Measurements from ENCODE around the gene BRI3BP.
"Not testable (repeated sequence)": the region's sequence is repeated elsewhere in the genome, so short reads cannot be mapped to it uniquely, and the experiment has no call there.

Gene BRI3BP

GRCh38 chr12:125024949-125025563 is 31.6 kb downstream of the BRI3BP start:
- no peak for DNase-seq

- DNase-seq: no peak
These were observed 32.3 kb downstream of the BRI3BP start for GRCh38 chr12:125025606-125026235.

GRCh38 chr12:125028106-125028505 is 34.7 kb downstream of the BRI3BP start:
- DNase-seq: no peak

- no peak for DNase-seq
These were observed 36.4 kb downstream of the BRI3BP start for GRCh38 chr12:125029761-125030358.

- not testable (repeated sequence) for DNase-seq
These were observed 38.0 kb downstream of the BRI3BP start for GRCh38 chr12:125031471-125031870.

GRCh38 chr12:125032466-125033152 is 39.2 kb downstream of the BRI3BP start:
- DNase-seq: no peak

GRCh38 chr12:125033288-125033687 is 39.8 kb downstream of the BRI3BP start:
- no peak for DNase-seq

GRCh38 chr12:125038976-125039625 is 45.7 kb downstream of the BRI3BP start:
- DNase-seq: no peak

- DNase-seq: no peak
These were observed 55.6 kb downstream of the BRI3BP start for GRCh38 chr12:125049093-125049458.

GRCh38 chr12:125050446-125050845 is 57.0 kb downstream of the BRI3BP start:
- DNase-seq: no peak

- no peak for DNase-seq
These were observed 57.4 kb downstream of the BRI3BP start for GRCh38 chr12:125050868-125051267.

GRCh38 chr12:125053821-125054220 is 60.4 kb downstream of the BRI3BP start:
- DNase-seq: no peak

GRCh38 chr12:125055591-125055990 is 62.1 kb downstream of the BRI3BP start:
- DNase-seq: no peak

- no peak for DNase-seq
These were observed 62.9 kb downstream of the BRI3BP start for GRCh38 chr12:125056306-125056705.

GRCh38 chr12:125057708-125058107 is 64.3 kb downstream of the BRI3BP start:
- no peak for DNase-seq

GRCh38 chr12:125061229-125061628 is 67.8 kb downstream of the BRI3BP start:
- no peak for DNase-seq

GRCh38 chr12:125063522-125063921 is 70.1 kb downstream of the BRI3BP start:
- DNase-seq: not testable (repeated sequence)

GRCh38 chr12:125064492-125064891 is 71.0 kb downstream of the BRI3BP start:
- no peak for DNase-seq

GRCh38 chr12:125065021-125065918 is 71.8 kb downstream of the BRI3BP start, which contains the start of gene AACS:
Gene AACS (plus strand): TSS chr12:125065435. CDS start chr12:125065585, 150 bp downstream.
- DNase-seq: peak; percentile 71

GRCh38 chr12:125065919-125066570 is 72.6 kb downstream of the BRI3BP start:
- DNase-seq: no peak

- DNase-seq: no peak
These were observed 74.9 kb downstream of the BRI3BP start for GRCh38 chr12:125068391-125068790.

- no peak for DNase-seq
These were observed 76.2 kb downstream of the BRI3BP start for GRCh38 chr12:125069616-125070015.
